AG10803 (cell line): ENCODE measurements around the gene INPP5J.
"Not testable (repeated sequence)": the region's sequence is repeated elsewhere in the genome, so short reads cannot be mapped to it uniquely, and the experiment has no call there.

ENCODE experiments used
- DNase-seq: peaks from one replicate; pipeline ENCODE4 v3.0.0; 2010; ENCODE audit warnings: low read depth
- H3K4me3 ChIP-seq: 2 replicates; pipeline ENCODE4 v1.5.1; 2011; ENCODE audit warnings: mild to moderate bottlenecking, low read length, control low read depth
- CTCF ChIP-seq: conservative IDR thresholded peaks from 2 replicates; pipeline ENCODE4 v1.5.1; 2011; ENCODE audit warnings: mild to moderate bottlenecking, low read length, control low read depth, inconsistent platforms

Gene INPP5J

DNA sequence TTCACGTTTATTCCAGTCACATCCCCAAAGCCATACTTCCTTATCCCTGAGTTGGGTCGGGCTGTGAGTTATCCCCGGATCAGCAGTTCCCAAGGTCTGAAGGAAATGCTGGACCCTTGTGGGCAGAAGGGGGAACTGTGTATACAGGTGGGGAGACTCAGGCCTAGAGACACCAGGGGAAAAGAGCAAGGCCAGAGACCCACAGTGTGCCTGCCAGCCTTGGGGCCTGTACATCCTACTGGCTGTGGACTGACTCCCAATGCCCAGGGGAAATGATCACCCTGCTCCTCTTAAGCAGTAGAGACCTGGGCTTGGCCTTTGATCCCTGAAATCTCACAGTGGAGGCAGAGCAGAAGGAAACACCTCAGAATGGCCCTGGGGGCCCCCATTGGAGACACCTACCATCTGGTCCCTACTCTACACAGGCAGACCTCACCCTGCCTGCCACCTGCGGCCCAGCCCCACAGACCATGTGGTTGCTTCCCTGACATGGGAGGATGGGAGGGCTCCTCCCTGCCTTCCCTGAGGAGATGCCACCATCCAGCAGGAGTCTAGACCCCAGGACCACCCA is 16.7 kb upstream of the INPP5J start:
- H3K4me3 ChIP-seq = peak overlapping the region; percentile 95
- no peak for DNase-seq
- TF ChIP-seq CTCF = peak; percentile 33; the same call in 1 of the 2 replicates

- TF ChIP-seq CTCF = no peak
- peak overlapping the region; percentile 95 for H3K4me3 ChIP-seq
- DNase-seq = peak; percentile 66
Observed at GRCh38 chr22:31106731-31107177, 16.0 kb upstream of the INPP5J start.

DNA sequence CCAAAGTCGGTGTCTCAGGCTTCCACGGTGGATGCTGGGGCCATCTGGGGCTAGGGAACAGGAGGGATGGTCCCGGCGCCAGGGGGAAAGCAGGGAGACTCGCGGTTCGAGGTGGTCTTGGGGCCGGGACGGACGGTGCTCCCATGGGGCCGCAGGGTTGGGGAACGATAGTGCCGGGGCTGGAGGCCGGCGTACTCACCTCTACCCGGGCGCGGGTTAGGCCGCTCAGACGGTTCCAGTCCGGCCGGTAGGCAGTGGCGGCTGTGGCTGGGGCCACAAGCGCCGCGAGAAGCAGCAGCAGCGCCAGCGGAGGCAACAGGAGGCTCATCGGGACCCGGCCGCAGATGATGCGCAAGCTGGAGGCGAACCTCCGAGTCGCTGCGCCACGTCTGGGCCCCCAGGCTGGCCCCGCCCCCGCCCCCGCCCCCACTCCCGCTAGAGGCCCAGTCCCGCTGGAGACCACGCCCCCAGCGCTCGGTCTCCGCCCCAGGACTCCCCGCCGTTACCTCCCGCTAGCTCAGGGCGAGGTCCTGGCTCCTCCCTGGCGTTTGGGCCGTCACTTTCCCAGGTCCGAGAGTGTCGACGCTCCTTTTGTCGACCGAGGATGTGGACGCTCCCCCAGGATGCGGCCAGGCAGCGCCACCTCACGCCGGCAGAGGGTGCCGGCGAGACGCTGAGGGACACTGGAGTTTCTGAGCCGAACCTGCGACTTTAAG is 15.4 kb upstream of the INPP5J start, which contains the start of gene SELENOM:
Gene SELENOM (minus strand): TSS at position 391 of the 716 bp plus-strand sequence. CDS start 63 bp downstream, at position 328.
- peak; percentile 85 for TF ChIP-seq CTCF
- H3K4me3 ChIP-seq = peak within 1 kb of the TSS; percentile 95
- peak; percentile 98 for DNase-seq

GRCh38 chr22:31107894-31108218 is 14.9 kb upstream of the INPP5J start:
- DNase-seq = no peak
- H3K4me3 ChIP-seq = peak overlapping the region; percentile 53
- TF ChIP-seq CTCF = no peak

GRCh38 chr22:31112547-31113091 is 10.1 kb upstream of the INPP5J start:
- H3K4me3 ChIP-seq, DNase-seq: not testable (repeated sequence)

GRCh38 chr22:31118046-31118820 is 4.5 kb upstream of the INPP5J start:
- DNase-seq = no peak
- no peak for TF ChIP-seq CTCF
- no peak overlapping the region for H3K4me3 ChIP-seq

DNA sequence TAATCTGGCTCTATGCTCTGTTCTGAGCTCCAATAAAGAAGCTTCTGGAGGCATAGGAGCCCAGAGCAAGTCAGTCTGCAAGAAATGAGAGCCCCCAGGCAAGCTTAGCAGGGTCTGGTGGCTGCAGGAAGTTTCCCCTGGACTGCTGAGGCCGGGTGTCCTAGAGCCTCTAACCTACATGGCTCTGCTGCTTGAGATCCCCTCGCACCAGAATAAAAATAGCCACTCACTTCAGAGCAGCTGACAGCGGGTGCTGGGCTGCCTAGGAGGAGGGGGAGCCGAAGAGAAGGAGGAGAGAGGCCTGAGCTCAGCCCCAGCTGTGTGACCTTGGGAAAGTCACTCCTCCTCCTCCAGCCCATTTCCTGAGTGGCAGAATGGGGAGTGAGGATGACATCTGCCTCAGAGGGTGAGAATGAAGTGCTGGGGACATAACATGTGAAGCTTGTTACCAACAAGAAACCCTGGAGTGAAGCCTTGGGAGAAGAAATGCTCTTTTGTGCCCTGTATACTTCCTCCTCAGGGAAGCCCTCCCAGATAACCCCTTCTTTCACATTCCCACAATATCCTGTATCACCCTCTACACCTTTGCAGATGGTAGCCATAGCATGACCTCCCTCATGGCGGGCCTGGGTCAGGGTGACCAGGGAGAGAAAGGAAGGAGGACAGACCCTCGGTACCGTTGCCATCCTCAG is 3.6 kb upstream of the INPP5J start:
- DNase-seq = no peak
- TF ChIP-seq CTCF = no peak
- H3K4me3 ChIP-seq = no peak overlapping the region
